Prostate gland (tissue), 2 donors: ENCODE results near the gene RBBP8NL.

ENCODE experiments used
- CTCF ChIP-seq, 4 experiments: fragments of 200-600 bp in 2 of 4; fragments of 450-650 bp in 2 of 4; sonication (generic) in 2 of 4; IDR thresholded peaks; 1 replicate in 3 of 4; 2 replicates in 1 of 4; pipeline ENCODE4 v1.5.1; 2016 to 2019; ENCODE audit warnings: antibody characterized with exemption in 4 of 4, mild to moderate bottlenecking in 2 of 4, moderate library complexity in 2 of 4
- POLR2A ChIP-seq: fragments of 450-650 bp; IDR thresholded peaks from one replicate; pipeline ENCODE4 v1.6.1; 2016; ENCODE audit warnings: antibody characterized with exemption, mild to moderate bottlenecking

GRCh38 chr20:62405981-62406513 lies 21.3 kb downstream of the RBBP8NL start:
- TF ChIP-seq CTCF (IDR thresholded peaks at IDR 0.05) (no peak), POLR2A (no peak)
